Coronary artery (tissue), 2 donors: Measurements from ENCODE around the gene LRFN5.

ENCODE experiments used
- DNase-seq: peaks from one replicate; pipeline ENCODE4 v3.0.0-alpha.2; 2017; ENCODE audit warnings: low spot score
- H3K27ac ChIP-seq, 2 donors: fragments of 200-600 bp; sonication (generic); one replicate each; pipeline ENCODE4 v1.5.1; 2016 to 2019
- H3K4me3 ChIP-seq: fragments of 200-600 bp; sonication (generic); 2 replicates; pipeline ENCODE4 v1.5.1; 2016; ENCODE audit warnings: mild to moderate bottlenecking, moderate library complexity
- TF ChIP-seq, protein P1 (sequence below): fragments of 200-600 bp; sonication (generic); IDR thresholded peaks from one replicate; pipeline ENCODE4 v1.5.1; 2019; ENCODE audit warnings: antibody characterized with exemption

The LRFN5 gene

DNA sequence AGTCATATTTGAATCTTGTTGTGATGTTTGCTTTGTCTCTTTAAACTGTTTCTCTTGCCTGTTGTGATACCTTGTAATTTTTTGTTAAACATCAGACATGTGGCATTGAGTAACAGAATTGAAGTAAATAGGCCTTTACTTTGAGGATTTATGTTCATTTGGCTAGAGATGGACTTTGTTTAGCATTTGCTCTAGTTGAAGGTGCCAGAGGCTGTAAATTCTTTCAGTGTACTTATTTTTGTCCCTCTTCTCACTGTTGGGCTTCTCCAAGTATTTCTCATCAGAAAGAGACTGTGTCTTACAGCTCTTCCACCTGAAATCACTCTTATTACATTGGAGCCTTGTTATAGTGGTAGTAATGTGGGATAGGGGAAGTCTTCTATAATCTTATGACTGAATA is 175.8 kb downstream of the LRFN5 start:
- H3K4me3 ChIP-seq, result no peak overlapping the region
- no peak for DNase-seq
- no peak overlapping the region for H3K27ac ChIP-seq
- TF ChIP-seq, protein P1, sequence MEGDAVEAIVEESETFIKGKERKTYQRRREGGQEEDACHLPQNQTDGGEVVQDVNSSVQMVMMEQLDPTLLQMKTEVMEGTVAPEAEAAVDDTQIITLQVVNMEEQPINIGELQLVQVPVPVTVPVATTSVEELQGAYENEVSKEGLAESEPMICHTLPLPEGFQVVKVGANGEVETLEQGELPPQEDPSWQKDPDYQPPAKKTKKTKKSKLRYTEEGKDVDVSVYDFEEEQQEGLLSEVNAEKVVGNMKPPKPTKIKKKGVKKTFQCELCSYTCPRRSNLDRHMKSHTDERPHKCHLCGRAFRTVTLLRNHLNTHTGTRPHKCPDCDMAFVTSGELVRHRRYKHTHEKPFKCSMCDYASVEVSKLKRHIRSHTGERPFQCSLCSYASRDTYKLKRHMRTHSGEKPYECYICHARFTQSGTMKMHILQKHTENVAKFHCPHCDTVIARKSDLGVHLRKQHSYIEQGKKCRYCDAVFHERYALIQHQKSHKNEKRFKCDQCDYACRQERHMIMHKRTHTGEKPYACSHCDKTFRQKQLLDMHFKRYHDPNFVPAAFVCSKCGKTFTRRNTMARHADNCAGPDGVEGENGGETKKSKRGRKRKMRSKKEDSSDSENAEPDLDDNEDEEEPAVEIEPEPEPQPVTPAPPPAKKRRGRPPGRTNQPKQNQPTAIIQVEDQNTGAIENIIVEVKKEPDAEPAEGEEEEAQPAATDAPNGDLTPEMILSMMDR, result no peak

DNA sequence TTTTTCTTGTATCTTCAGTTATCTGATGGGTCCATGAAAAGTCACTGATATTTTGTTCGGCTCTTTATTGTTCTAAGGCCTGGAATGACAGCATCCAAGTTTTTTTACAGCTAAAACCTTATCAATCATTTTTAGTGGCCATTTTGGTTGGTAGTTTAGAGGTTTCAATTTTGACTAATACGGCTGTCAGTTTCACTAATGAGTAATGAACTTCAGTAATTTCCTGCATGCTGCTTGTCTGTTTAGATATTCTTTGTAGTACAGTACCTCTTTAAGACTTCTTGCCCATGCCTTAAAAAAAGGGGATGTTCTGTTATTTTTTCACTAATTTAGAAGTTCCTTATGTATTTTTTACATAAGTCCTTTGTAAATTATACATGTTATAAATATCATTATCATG is 176.7 kb downstream of the LRFN5 start:
- H3K4me3 ChIP-seq, result no peak overlapping the region
- no peak for DNase-seq
- TF ChIP-seq, protein P1, result no peak

GRCh38 chr14:41785696-41786095 is 179.0 kb downstream of the LRFN5 start:
- DNase-seq, result no peak
- TF ChIP-seq, protein P1, result no peak
- Histone ChIP-seq H3K4me3 (no peak overlapping the region), H3K27ac (no peak overlapping the region)

More for the DNA sequence above, 176.7 kb downstream of the LRFN5 start:
- no peak overlapping the region for H3K27ac ChIP-seq

- no peak overlapping the region for H3K4me3 ChIP-seq
- no peak for DNase-seq
- TF ChIP-seq, protein P1, result no peak
These were observed 193.1 kb downstream of the LRFN5 start for GRCh38 chr14:41799817-41800216.

GRCh38 chr14:41805633-41806032 is 199.0 kb downstream of the LRFN5 start:
- TF ChIP-seq, protein P1, result no peak
- DNase-seq, result no peak

More at GRCh38 chr14:41799817-41800216, 193.1 kb downstream of the LRFN5 start:
- no peak overlapping the region for H3K27ac ChIP-seq

GRCh38 chr14:41806366-41806975 is 199.8 kb downstream of the LRFN5 start:
- no peak overlapping the region for H3K4me3 ChIP-seq
- TF ChIP-seq, protein P1, result no peak
- DNase-seq, result no peak
- H3K27ac ChIP-seq, result no peak overlapping the region

More at GRCh38 chr14:41805633-41806032, 199.0 kb downstream of the LRFN5 start:
- Histone ChIP-seq H3K4me3 (no peak overlapping the region), H3K27ac (no peak overlapping the region)

- H3K27ac ChIP-seq, result no peak overlapping the region
- H3K4me3 ChIP-seq, result no peak overlapping the region
- TF ChIP-seq, protein P1, result no peak
- no peak for DNase-seq
These were observed 203.7 kb downstream of the LRFN5 start for GRCh38 chr14:41810362-41810761.
